Small intestine (tissue), 7 donors: ENCODE measurements around the gene FAM163A. TPM values are rescaled to one million over a fixed set of nuclear protein-coding genes. Genes with fewer than 3 reads are reported as not detected.

ENCODE experiments used
- DNase-seq, 2 donors: peaks; one replicate each; pipeline versions ENCODE4 v3.0.0 to v3.0.0-alpha.2; 2013
- FAIRE-seq: peaks from 2 replicates; lab custom pipeline; 2012; peaks lifted over from hg19 to GRCh38; lab: Jason Lieb, UNC
- H3K27ac ChIP-seq, 3 donors: one replicate each; pipeline ENCODE4 v1.5.1; 2013; ENCODE audit warnings: low read length in 2 of 3, mild to moderate bottlenecking in 2 of 3, control low read depth in 1 of 3, inconsistent platforms in 1 of 3, low read depth in 1 of 3, moderate library complexity in 1 of 3
- H3K27me3 ChIP-seq, 3 donors: one replicate each; pipeline ENCODE4 v1.6.1; 2013; ENCODE audit warnings: low read length in 3 of 3, inconsistent platforms in 1 of 3; ENCODE audit not compliant: control insufficient read depth in 3 of 3, insufficient read depth in 3 of 3
- H3K36me3 ChIP-seq, 3 donors: one replicate each; pipeline ENCODE4 v1.6.1; 2013; ENCODE audit warnings: low read length in 3 of 3, inconsistent platforms in 1 of 3, low read depth in 1 of 3, mild to moderate bottlenecking in 1 of 3, moderate library complexity in 1 of 3; ENCODE audit not compliant: control insufficient read depth in 3 of 3, insufficient read depth in 2 of 3
- H3K4me1 ChIP-seq, 3 donors: one replicate each; pipeline ENCODE4 v1.6.1; 2013; ENCODE audit warnings: low read length in 2 of 3, inconsistent platforms in 1 of 3, low read depth in 1 of 3, mild to moderate bottlenecking in 1 of 3, moderate library complexity in 1 of 3; ENCODE audit not compliant: control insufficient read depth in 3 of 3, insufficient read depth in 2 of 3
- H3K4me3 ChIP-seq, 3 donors: one replicate each; pipeline ENCODE4 v1.5.1; 2013; ENCODE audit warnings: low read length in 3 of 3, control low read depth in 1 of 3, inconsistent platforms in 1 of 3, low read depth in 1 of 3, mild to moderate bottlenecking in 1 of 3, moderate library complexity in 1 of 3
- H3K9me3 ChIP-seq, 2 donors: one replicate each; pipeline ENCODE4 v1.6.1; 2013; ENCODE audit warnings: low read depth in 1 of 2, low read length in 1 of 2; ENCODE audit not compliant: control insufficient read depth in 2 of 2, insufficient read depth in 1 of 2
- WGBS, 3 donors: extraction: QIAGEN DNeasy Blood & Tissue Kit; methylation state at CpG; one replicate each; pipeline ENCODE4 v1.1.7; 2013; 5-methylcytosine and 5-hydroxymethylcytosine counted together
- polyA plus RNA-seq, 4 donors: library from polyadenylated mRNA; stranded (reverse) in 3 of 4; unstranded in 1 of 4; fragments of 200-250 nt in 3 of 4; fragments of 120-200 nt in 1 of 4; gene quantifications; one replicate each; pipeline versions ENCODE4 v1.2.1 to v1.2.3, GENCODE V29; 2013
- donor health status: healthy with polysubstance abuse.
- donor health status: control.
- donor health status: control.
- donor health status: Bipolar disorder and iron deficiency.
- donor health status: healthy.

The FAM163A gene
- polyA plus RNA-seq, 4 donors, result 0.27 to 1.6 (median 0.53) TPM; not detected in 1

GRCh38 chr1:179757933-179758332, 14.8 kb downstream of the FAM163A start:
- FAIRE-seq (no peak), DNase-seq (no peak)
- Histone ChIP-seq H3K4me3 (no peak overlapping the region), H3K27ac (no peak overlapping the region), H3K36me3 (no peaks in the 10 kb centered on the region), H3K27me3 (no peaks in the 10 kb centered on the region), H3K9me3 (no peaks in the 10 kb centered on the region), H3K4me1 (no peaks in the 10 kb centered on the region)
- WGBS, 3 donors, result 68 to 88% (median 72%) methylated on average over 4 of the region's 4 CpGs

DNA sequence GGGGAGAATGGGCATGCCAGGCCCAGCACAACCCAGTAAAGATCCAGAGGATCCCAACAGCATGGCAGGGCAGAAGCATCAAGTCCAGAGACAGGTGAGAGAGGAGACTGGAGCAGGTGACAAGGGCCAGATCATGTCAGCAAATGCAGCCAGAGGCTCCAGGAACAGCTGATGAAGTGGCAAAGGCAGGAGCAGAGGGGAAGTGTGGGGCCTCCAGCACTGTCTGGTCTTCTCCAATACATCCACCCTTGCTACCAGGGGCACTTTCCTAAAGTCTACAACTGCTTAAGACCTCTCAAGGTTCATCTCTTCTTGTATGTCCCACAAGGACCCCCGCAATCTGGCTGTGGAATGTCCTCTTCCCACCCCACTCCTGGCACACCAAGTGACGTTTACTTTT, 17.4 kb downstream of the FAM163A start:
- H3K36me3 ChIP-seq, result no peaks in the 10 kb centered on the region
- no peak overlapping the region for H3K27ac ChIP-seq
- FAIRE-seq (no peak), DNase-seq (no peak)
- H3K4me3 ChIP-seq, result no peak overlapping the region
- H3K9me3 ChIP-seq, result no peaks in the 10 kb centered on the region
- no peaks in the 10 kb centered on the region for H3K4me1 ChIP-seq
- 62 to 87% (median 85%) methylated on average over 2 of the region's 2 CpGs for WGBS, 3 donors
- no peaks in the 10 kb centered on the region for H3K27me3 ChIP-seq

- 55 to 79% (median 77%) methylated on average over 8 of the region's 8 CpGs for WGBS, 3 donors
- FAIRE-seq (no peak), DNase-seq (no peak)
- H3K4me3 ChIP-seq, result no peak overlapping the region
- no peaks in the 10 kb centered on the region for H3K27me3 ChIP-seq
- no peaks in the 10 kb centered on the region for H3K36me3 ChIP-seq
- no peak overlapping the region for H3K27ac ChIP-seq
- H3K4me1 ChIP-seq, result no peaks in the 10 kb centered on the region
- H3K9me3 ChIP-seq, result no peaks in the 10 kb centered on the region
Measured at GRCh38 chr1:179761296-179761695, 18.2 kb downstream of the FAM163A start.

DNA sequence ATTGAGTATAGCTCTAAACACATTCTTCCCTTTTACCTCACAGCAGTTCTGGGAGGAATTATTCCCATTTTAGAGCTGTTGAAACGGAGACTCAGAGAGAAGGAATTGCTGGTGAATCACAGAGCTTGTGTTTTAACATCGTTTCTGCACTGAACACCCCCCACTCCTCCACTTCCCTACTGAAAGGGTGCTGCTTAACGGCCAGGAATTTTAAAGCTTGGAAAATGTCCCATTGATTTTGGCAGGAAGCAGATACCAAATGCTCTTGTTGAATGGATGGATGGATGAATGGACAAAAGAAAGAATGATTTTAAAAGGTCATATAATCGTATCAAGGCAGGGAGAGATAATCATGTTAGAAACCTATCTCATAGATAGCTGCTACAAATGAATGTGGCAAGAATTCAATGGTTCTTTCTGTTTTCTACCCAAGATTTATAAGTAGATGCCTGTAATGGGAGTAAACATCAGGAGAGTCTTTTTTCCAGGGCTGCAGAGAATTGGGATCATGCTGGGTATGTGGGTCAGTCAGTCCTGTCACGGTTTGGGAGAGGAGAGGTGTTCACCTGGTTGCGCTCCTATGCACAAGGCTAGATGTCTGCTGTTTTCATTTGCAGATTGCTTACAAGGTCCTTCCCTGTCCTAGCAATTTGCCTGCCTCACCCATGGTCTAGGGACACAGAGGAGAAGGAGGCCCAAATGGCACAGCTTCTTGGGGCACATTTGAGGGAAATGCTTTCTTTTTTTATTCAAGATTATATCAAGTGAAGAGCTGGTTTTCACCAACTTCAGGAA, 19.0 kb downstream of the FAM163A start:
- H3K4me1 ChIP-seq, result no peaks in the 10 kb centered on the region
- 60 to 75% (median 69%) methylated on average over 6 of the region's 6 CpGs for WGBS, 3 donors
- no peaks in the 10 kb centered on the region for H3K9me3 ChIP-seq
- DNase-seq (no peak), FAIRE-seq (no peak)
- H3K4me3 ChIP-seq, result no peak overlapping the region
- no peak overlapping the region for H3K27ac ChIP-seq
- no peaks in the 10 kb centered on the region for H3K27me3 ChIP-seq
- no peaks in the 10 kb centered on the region for H3K36me3 ChIP-seq

- no peak overlapping the region for H3K27ac ChIP-seq
- FAIRE-seq, result no peak
- H3K4me3 ChIP-seq, result no peak overlapping the region
- peaks cover 0 to 3% of the 10 kb centered on the region in 2 donors for H3K9me3 ChIP-seq
- H3K27me3 ChIP-seq, result no peaks in the 10 kb centered on the region
- 81 to 87% (median 86%) methylated on average over 5 of the region's 5 CpGs for WGBS, 3 donors
- no peaks in the 10 kb centered on the region for H3K36me3 ChIP-seq
- H3K4me1 ChIP-seq, result no peaks in the 10 kb centered on the region
- no peak for DNase-seq
Measured at GRCh38 chr1:179767177-179767581, 24.1 kb downstream of the FAM163A start.

- Histone ChIP-seq H3K27me3 (no peaks in the 10 kb centered on the region), H3K4me1 (no peaks in the 10 kb centered on the region), H3K4me3 (no peak overlapping the region), H3K27ac (no peak overlapping the region), H3K36me3 (no peaks in the 10 kb centered on the region), H3K9me3 (peaks cover 0 to 3% of the 10 kb centered on the region in 2 donors)
- no peak for FAIRE-seq
- WGBS, 3 donors, result 85 to 91% (median 88%) methylated on average over 2 of the region's 2 CpGs
- no peak for DNase-seq
Measured at GRCh38 chr1:179767996-179768395, 24.9 kb downstream of the FAM163A start.

GRCh38 chr1:179770887-179771502, 27.9 kb downstream of the FAM163A start:
- H3K36me3 ChIP-seq, result no peaks in the 10 kb centered on the region
- FAIRE-seq (no peak), DNase-seq (no peak)
- H3K4me1 ChIP-seq, result no peaks in the 10 kb centered on the region
- WGBS, 3 donors, result 83 to 90% (median 84%) methylated on average over 9 of the region's 9 CpGs
- H3K4me3 ChIP-seq, result no peak overlapping the region
- H3K27ac ChIP-seq, result no peak overlapping the region
- H3K27me3 ChIP-seq, result no peaks in the 10 kb centered on the region
- H3K9me3 ChIP-seq, result peaks cover 0 to 3% of the 10 kb centered on the region in 2 donors

DNA sequence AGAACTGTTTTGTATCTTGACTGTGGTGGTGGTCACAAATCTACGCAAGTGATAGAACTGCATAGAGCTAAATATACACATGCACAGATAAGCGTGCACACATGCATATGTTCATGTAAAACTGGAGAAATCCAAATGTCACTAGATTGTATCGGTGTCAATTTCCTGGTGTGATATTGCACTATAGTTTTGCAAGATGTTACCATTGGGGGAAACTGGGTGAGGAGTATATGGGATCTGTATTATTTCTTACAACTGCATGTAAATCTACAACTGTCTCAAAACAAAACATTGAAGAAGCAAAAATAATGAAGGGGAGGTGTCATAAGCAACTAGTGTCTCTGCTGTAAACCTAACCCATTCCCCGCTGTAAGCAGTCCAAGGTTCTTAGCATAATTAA, 30.2 kb downstream of the FAM163A start:
- WGBS, 3 donors, result 94 to 98% (median 96%) methylated on average over 4 of the region's 4 CpGs
- FAIRE-seq, result no peak
- H3K4me1 ChIP-seq, result no peaks in the 10 kb centered on the region

More for the DNA sequence above, 30.2 kb downstream of the FAM163A start:
- no peak for DNase-seq
- H3K9me3 ChIP-seq, result peaks cover 0 to 2% of the 10 kb centered on the region in 2 donors
- H3K4me3 ChIP-seq, result no peak overlapping the region
- H3K36me3 ChIP-seq, result no peaks in the 10 kb centered on the region
- H3K27me3 ChIP-seq, result no peaks in the 10 kb centered on the region
- H3K27ac ChIP-seq, result no peak overlapping the region
